ENCODE results near the gene SRSF11.

DNA sequence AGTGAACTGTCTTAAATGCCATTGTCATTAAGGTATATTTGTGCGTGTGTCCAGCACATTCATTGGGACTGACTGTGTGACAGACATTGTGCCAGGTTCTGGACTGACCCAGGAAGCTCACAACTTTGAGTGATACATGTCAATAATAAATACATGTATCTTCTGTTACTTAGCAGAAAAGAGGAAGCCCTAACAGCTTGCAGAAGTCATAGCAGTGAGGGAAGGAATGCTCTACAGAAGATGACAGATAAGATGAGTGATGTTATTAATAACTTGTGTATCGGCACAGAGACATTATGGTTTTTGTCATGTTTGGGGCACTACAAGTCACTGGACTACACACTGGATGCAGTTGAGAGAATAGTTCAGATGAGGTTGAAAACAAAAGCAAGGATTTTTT, 1.2 kb upstream of the SRSF11 start:
- TF ChIP-seq POLR2A (IDR thresholded peaks at IDR 0.05) (no peak), POLR2AphosphoS5 (IDR thresholded peaks at IDR 0.05) (no peak)
- TF ChIP-seq, protein P1, sequence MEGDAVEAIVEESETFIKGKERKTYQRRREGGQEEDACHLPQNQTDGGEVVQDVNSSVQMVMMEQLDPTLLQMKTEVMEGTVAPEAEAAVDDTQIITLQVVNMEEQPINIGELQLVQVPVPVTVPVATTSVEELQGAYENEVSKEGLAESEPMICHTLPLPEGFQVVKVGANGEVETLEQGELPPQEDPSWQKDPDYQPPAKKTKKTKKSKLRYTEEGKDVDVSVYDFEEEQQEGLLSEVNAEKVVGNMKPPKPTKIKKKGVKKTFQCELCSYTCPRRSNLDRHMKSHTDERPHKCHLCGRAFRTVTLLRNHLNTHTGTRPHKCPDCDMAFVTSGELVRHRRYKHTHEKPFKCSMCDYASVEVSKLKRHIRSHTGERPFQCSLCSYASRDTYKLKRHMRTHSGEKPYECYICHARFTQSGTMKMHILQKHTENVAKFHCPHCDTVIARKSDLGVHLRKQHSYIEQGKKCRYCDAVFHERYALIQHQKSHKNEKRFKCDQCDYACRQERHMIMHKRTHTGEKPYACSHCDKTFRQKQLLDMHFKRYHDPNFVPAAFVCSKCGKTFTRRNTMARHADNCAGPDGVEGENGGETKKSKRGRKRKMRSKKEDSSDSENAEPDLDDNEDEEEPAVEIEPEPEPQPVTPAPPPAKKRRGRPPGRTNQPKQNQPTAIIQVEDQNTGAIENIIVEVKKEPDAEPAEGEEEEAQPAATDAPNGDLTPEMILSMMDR (IDR thresholded peaks at IDR 0.05) = no peak

All from gastroesophageal sphincter (tissue), 3 donors.